CD14-positive monocyte (primary cell): ENCODE measurements around the gene ABCG1. TPM values are rescaled to one million over a fixed set of nuclear protein-coding genes. Genes with fewer than 3 reads are reported as not detected.

Experiments
- DNase-seq, 3 donors: peaks; one replicate each; pipeline ENCODE4 v3.0.0-alpha.2; 2011 to 2022
- H2AFZ ChIP-seq: 2 replicates; pipeline ENCODE4 v1.6.0; 2012; ENCODE audit warnings: mild to moderate bottlenecking, low read depth, low read length, inconsistent platforms; ENCODE audit not compliant: insufficient read depth, poor library complexity, severe bottlenecking
- H3K27ac ChIP-seq, 2 donors: 1 replicate in 1 of 2; 2 replicates in 1 of 2; pipeline ENCODE4 v1.5.1; 2012 to 2013; ENCODE audit warnings: low read length in 2 of 2, control low read depth in 1 of 2, inconsistent platforms in 1 of 2, low read depth in 1 of 2, mild to moderate bottlenecking in 1 of 2
- H3K27me3 ChIP-seq, 2 donors: one replicate each; pipeline versions ENCODE4 v1.6.0 to v1.6.1; 2011 to 2013; ENCODE audit warnings: low read length in 2 of 2; ENCODE audit not compliant: control insufficient read depth in 2 of 2, insufficient read depth in 2 of 2
- H3K36me3 ChIP-seq, 2 donors: replicated peaks in 1 of 2; 1 replicate in 1 of 2; 2 replicates in 1 of 2; pipeline versions ENCODE4 v1.5.1 to v1.6.1; 2012 to 2013; ENCODE audit warnings: low read length in 2 of 2, control low read depth in 1 of 2, inconsistent platforms in 1 of 2, mild to moderate bottlenecking in 1 of 2; ENCODE audit not compliant: insufficient read depth in 2 of 2, control insufficient read depth in 1 of 2
- H3K4me1 ChIP-seq, 2 donors: 1 replicate in 1 of 2; 2 replicates in 1 of 2; pipeline versions ENCODE4 v1.5.1 to v1.6.1; 2012 to 2013; ENCODE audit warnings: low read length in 2 of 2, control low read depth in 1 of 2, inconsistent platforms in 1 of 2, mild to moderate bottlenecking in 1 of 2, moderate library complexity in 1 of 2; ENCODE audit not compliant: insufficient read depth in 2 of 2, control insufficient read depth in 1 of 2
- H3K4me2 ChIP-seq: replicated peaks from 2 replicates; pipeline ENCODE3; 2012; ENCODE audit warnings: low read length, moderate library complexity, mild to moderate bottlenecking; ENCODE audit not compliant: poor library complexity, severe bottlenecking; ENCODE audit errors: extremely low read depth
- H3K4me3 ChIP-seq, 3 experiments: fragments of 200-600 bp in 1 of 3; sonication (generic) in 1 of 3; replicated peaks in 1 of 3; 1 replicate in 2 of 3; 2 replicates in 1 of 3; pipeline ENCODE4 v1.5.1; 2011 to 2013; ENCODE audit warnings: low read length in 3 of 3, mild to moderate bottlenecking in 3 of 3, control low read depth in 2 of 3, low read depth in 2 of 3, inconsistent platforms in 1 of 3, moderate library complexity in 1 of 3
- H3K79me2 ChIP-seq: 2 replicates; pipeline ENCODE4 v1.6.0; 2012; ENCODE audit warnings: mild to moderate bottlenecking, control low read depth, inconsistent platforms, low read length, moderate library complexity; ENCODE audit not compliant: insufficient read depth
- H3K9ac ChIP-seq: 2 replicates; pipeline ENCODE4 v1.6.0; 2017; ENCODE audit warnings: low read length, mild to moderate bottlenecking; ENCODE audit not compliant: insufficient read depth, poor library complexity, severe bottlenecking
- H3K9me3 ChIP-seq, 2 donors: replicated peaks in 1 of 2; 1 replicate in 1 of 2; 2 replicates in 1 of 2; pipeline versions ENCODE4 v1.5.1 to v1.6.1; 2012 to 2013; ENCODE audit warnings: low read length in 2 of 2, control low read depth in 1 of 2; ENCODE audit not compliant: control insufficient read depth in 1 of 2, insufficient read depth in 1 of 2
- H4K20me1 ChIP-seq: 2 replicates; pipeline ENCODE4 v1.6.0; 2012; ENCODE audit warnings: mild to moderate bottlenecking, low read length, control low read depth, moderate library complexity; ENCODE audit not compliant: insufficient read depth
- H3K27ac Mint-ChIP-seq, 7 donors: one replicate each; pipeline ENCODE4 v1.8.0; 2020; ENCODE audit warnings: mild to moderate bottlenecking in 7 of 7, mixed read lengths in 7 of 7, moderate library complexity in 6 of 7, inconsistent platforms in 2 of 7
- H3K27me3 Mint-ChIP-seq, 3 donors: one replicate each; pipeline ENCODE4 v1.8.0; 2021 to 2022; ENCODE audit warnings: low read depth in 3 of 3, mild to moderate bottlenecking in 3 of 3, mixed read lengths in 3 of 3, moderate library complexity in 3 of 3, inconsistent platforms in 1 of 3
- H3K36me3 Mint-ChIP-seq, 2 donors: one replicate each; pipeline ENCODE4 v1.8.0; 2020; ENCODE audit warnings: mixed read lengths in 2 of 2, inconsistent platforms in 1 of 2, mild to moderate bottlenecking in 1 of 2
- H3K4me1 Mint-ChIP-seq: one replicate; pipeline ENCODE4 v1.8.0; 2020; ENCODE audit warnings: mild to moderate bottlenecking, mixed read lengths
- H3K4me3 Mint-ChIP-seq, 2 donors: one replicate each; pipeline ENCODE4 v1.8.0; 2020; ENCODE audit warnings: mild to moderate bottlenecking in 2 of 2, mixed read lengths in 2 of 2, moderate library complexity in 1 of 2
- H3K9me3 Mint-ChIP-seq, 7 donors: one replicate each; pipeline ENCODE4 v1.8.0; 2020 to 2022; ENCODE audit warnings: mixed read lengths in 7 of 7, mild to moderate bottlenecking in 6 of 7, moderate library complexity in 6 of 7, inconsistent platforms in 2 of 7
- WGBS: methylation state at CpG from one replicate; pipeline ENCODE4 v1.1.5; 2013; ENCODE audit warnings: missing lambda C conversion rate; ENCODE audit not compliant: insufficient coverage; 5-methylcytosine and 5-hydroxymethylcytosine counted together
- intact Hi-C, 2 donors: fragments of 100-400 bp; cut with micrococcal nuclease; formaldehyde crosslinking; loops; one replicate each; pipeline versions ENCODE4 v1.15.0 to v1.15.1; 2023
- polyA plus RNA-seq, 3 donors: library from polyadenylated mRNA; depleted of rRNA in 1 of 3; unstranded in 2 of 3; stranded (reverse) in 1 of 3; fragments of 300-500 nt in 2 of 3; fragments of >200 nt in 1 of 3; fragmentation: Illumina TruSeq in 2 of 3; gene quantifications; 1 replicate in 2 of 3; 2 replicates in 1 of 3; pipeline ENCODE4 v1.2.3, GENCODE V29; 2012 to 2021
- TF ChIP-seq, protein P1 (sequence below): fragments of 200-600 bp; IDR thresholded peaks from one replicate; pipeline ENCODE4 v1.8.0; 2022; ENCODE audit warnings: antibody characterized with exemption, mild to moderate bottlenecking

The ABCG1 gene
- polyA plus RNA-seq, 3 donors: 3.0 to 5.2 (median 3.5) TPM

DNA sequence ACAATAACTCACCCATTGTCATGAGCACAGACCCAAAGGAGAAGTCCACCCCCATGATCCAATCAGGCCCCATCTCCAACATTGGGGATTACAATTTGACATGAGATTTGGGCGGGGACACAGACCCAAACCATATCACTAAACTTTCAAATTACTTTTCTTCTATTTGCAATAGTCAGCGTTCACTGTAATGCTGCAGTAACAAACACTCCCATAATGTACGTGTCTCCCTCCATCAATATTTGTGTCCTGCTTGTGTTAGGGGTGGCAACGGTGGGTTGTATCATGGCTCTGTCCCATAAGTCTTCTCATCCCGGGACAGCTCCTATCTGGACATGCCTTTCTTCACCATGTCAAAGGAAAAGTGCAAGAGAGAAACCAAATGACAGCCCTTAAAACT, 70.0 kb downstream of the ABCG1 start:
- H3K4me2 ChIP-seq: no peak overlapping the region
- H3K9me3 ChIP-seq: no peaks in the 10 kb centered on the region
- no peaks in the 10 kb centered on the region for H4K20me1 ChIP-seq
- peaks cover 19 to 28% of the 10 kb centered on the region in 2 donors for H3K4me1 ChIP-seq
- H3K27me3 Mint-ChIP-seq: peaks cover 0 to 3% (median 0%) of the 10 kb centered on the region in 3 donors
- peaks cover 0 to 7% (median 2%) of the 10 kb centered on the region in 7 donors for H3K9me3 Mint-ChIP-seq
- no peak overlapping the region for H2AFZ ChIP-seq
- no peaks in the 10 kb centered on the region for H3K36me3 ChIP-seq
- TF ChIP-seq, protein P1, sequence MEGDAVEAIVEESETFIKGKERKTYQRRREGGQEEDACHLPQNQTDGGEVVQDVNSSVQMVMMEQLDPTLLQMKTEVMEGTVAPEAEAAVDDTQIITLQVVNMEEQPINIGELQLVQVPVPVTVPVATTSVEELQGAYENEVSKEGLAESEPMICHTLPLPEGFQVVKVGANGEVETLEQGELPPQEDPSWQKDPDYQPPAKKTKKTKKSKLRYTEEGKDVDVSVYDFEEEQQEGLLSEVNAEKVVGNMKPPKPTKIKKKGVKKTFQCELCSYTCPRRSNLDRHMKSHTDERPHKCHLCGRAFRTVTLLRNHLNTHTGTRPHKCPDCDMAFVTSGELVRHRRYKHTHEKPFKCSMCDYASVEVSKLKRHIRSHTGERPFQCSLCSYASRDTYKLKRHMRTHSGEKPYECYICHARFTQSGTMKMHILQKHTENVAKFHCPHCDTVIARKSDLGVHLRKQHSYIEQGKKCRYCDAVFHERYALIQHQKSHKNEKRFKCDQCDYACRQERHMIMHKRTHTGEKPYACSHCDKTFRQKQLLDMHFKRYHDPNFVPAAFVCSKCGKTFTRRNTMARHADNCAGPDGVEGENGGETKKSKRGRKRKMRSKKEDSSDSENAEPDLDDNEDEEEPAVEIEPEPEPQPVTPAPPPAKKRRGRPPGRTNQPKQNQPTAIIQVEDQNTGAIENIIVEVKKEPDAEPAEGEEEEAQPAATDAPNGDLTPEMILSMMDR: no peak
- peaks cover 16 to 33% of the 10 kb centered on the region in 2 donors for H3K36me3 Mint-ChIP-seq
- DNase-seq: no peak
- H3K27ac ChIP-seq: no peak overlapping the region
- peaks cover 42% of the 10 kb centered on the region for H3K4me1 Mint-ChIP-seq
- no peak overlapping the region for H3K4me3 ChIP-seq
- intact Hi-C loops: no loop called here
- peak overlapping the region in 2 of 7 donors; percentile 15 to 47 for H3K27ac Mint-ChIP-seq
- no peaks in the 10 kb centered on the region for H3K27me3 ChIP-seq
- no peaks in the 10 kb centered on the region for H3K79me2 ChIP-seq
- no peak overlapping the region for H3K9ac ChIP-seq
- 100% methylated on average over 1 of the region's 5 CpGs for WGBS
- H3K4me3 Mint-ChIP-seq: peak overlapping the region in 1 of 2 donors; percentile 20

DNA sequence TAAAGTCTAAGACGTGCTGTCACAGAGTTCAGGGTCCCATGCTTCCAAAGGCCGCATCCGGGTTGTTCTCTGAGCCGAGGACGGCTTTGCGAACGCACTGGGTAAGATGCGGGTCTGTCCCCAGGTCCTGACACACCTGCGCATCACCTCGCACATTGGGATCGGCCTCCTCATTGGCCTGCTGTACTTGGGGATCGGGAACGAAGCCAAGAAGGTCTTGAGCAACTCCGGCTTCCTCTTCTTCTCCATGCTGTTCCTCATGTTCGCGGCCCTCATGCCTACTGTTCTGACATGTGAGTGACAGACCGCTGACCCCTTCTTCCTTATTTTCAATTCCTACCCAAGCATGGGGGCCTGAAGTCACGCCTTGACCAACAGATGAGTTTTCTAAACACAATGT, 71.0 kb downstream of the ABCG1 start:
- H2AFZ ChIP-seq: no peak overlapping the region
- Mint-ChIP-seq H3K9me3 (peaks cover 0 to 7% (median 2%) of the 10 kb centered on the region in 7 donors), H3K27me3 (peaks cover 0 to 6% (median 0%) of the 10 kb centered on the region in 3 donors), H3K4me1 (peaks cover 42% of the 10 kb centered on the region), H3K4me3 (peak overlapping the region in 1 of 2 donors; percentile 35), H3K27ac (peak overlapping the region; percentile 15 to 83 (median 51)), H3K36me3 (peaks cover 16 to 38% of the 10 kb centered on the region in 2 donors)
- no peaks in the 10 kb centered on the region for H3K36me3 ChIP-seq
- peak; percentile 74 to 84 (median 84) for DNase-seq
- H3K4me2 ChIP-seq: peak overlapping the region; percentile 4
- H3K27ac ChIP-seq: peak overlapping the region in 1 of 2 donors; percentile 10
- H3K4me3 ChIP-seq: no peak overlapping the region
- H3K9ac ChIP-seq: no peak overlapping the region
- H3K4me1 ChIP-seq: peaks cover 19 to 28% of the 10 kb centered on the region in 2 donors
- no peaks in the 10 kb centered on the region for H4K20me1 ChIP-seq
- intact Hi-C loops: no loop called here
- H3K79me2 ChIP-seq: no peaks in the 10 kb centered on the region
- no peaks in the 10 kb centered on the region for H3K9me3 ChIP-seq
- TF ChIP-seq, protein P1: no peak
- 29% methylated on average over 17 of the region's 18 CpGs for WGBS
- H3K27me3 ChIP-seq: no peaks in the 10 kb centered on the region
